NOMO-1 (cell line): Measurements from ENCODE around the gene KRT24.
"Not testable (repeated sequence)": the region's sequence is repeated elsewhere in the genome, so short reads cannot be mapped to it uniquely, and the experiment has no call there.

Experiments used
- DNase-seq, 2 experiments: peaks; one replicate each; lab custom pipeline; 2025; ENCODE audit not compliant: unreplicated experiment in 2 of 2; lab: John Stamatoyannopoulos, UW

KRT24 gene

GRCh38 chr17:40703652-40704051 is at the start of gene KRT24:
Gene KRT24, minus strand, starts transcription at chr17:40703752. Its CDS starts 59 bp downstream, at chr17:40703693.
- DNase-seq = no peak

DNA sequence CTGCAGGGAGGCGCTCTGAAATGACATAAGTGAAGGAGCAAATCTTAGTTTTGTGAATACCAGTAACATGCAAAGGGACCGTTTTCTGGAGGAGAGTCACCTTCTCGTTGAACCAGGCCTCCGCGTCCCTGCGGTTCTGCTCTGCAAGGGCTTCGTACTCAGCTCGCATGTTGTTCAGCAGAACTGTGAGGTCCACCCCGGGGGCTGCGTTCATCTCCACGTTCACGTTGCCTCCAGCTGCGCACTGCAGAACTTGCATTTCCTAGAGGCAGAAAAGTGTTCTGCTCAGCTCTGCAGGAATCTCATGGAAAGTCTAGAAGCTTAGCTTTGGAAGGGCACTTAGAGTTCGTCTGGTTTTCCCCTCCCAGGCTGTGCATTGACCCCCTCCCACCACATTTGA is 47.5 kb upstream of the KRT24 start:
- DNase-seq = no peak

- DNase-seq = no peak
Observed at GRCh38 chr17:40750391-40750790, 46.8 kb upstream of the KRT24 start.

GRCh38 chr17:40748666-40749065 is 45.1 kb upstream of the KRT24 start:
- DNase-seq = not testable (repeated sequence)

GRCh38 chr17:40738553-40738952 is 35.0 kb upstream of the KRT24 start:
- DNase-seq = no peak

- no peak for DNase-seq
Observed at GRCh38 chr17:40735016-40735415, 31.5 kb upstream of the KRT24 start.

DNA sequence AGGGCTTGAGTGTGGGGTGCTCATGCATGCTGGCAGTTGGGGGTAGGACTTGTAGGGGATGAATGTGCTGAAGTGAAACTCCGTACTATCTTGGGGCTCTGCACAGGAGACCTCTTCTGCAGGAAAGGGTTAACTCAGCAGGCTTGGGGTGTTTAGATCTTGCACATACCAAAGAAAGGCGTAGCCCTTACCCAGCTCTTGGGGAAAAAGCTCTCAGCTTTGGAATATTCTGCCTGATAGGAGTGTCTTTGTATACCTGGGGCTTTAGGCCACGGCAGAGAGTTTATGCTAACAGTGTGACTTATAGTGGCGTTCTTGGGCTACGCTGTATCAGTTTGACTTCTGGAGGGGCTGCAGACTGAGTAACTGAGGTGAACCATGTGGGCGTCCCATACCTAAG is 30.5 kb upstream of the KRT24 start:
- no peak for DNase-seq

GRCh38 chr17:40730970-40731369 is 27.4 kb upstream of the KRT24 start:
- DNase-seq = no peak

DNA sequence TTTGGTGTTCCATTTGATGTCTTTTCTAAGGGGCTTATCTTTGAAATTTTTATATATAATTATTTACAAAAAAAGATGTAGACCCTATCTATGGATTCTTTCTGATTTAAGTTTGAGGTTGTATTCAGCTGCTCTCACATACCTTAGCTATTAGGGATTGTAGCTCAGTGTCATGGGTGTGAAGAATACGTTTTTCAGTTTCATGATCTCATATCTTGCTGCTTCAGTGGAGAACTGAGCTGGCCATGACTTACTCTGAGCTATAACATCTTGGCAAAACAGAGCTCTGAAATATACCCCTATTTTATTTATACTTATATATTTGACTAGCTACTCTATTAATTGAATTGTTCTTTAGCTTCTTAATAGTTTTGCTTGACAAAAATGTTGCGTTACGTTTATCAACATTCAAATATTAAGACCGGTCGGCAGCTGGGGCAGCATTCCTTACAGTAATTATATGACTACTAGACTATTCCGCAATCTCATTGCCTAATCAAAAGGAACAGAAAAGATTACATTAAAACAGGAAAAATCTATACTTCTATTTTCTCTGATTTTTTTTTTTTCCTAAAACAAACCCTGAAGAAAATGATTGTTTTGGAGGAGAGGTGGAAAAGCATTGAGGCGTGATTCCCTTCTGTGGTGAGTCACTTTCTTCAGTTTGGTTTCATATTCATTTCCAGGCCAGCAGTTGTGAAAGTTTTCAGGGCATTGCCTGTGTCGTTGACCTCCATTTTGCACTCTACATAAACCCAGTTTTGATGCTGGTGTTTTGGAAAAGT is 24.1 kb upstream of the KRT24 start:
- peak; percentile 5 to 62 for DNase-seq

- peak in 1 of 2 experiments; percentile 36 for DNase-seq
Observed at GRCh38 chr17:40726919-40727318, 23.4 kb upstream of the KRT24 start.

GRCh38 chr17:40724656-40725055 is 21.1 kb upstream of the KRT24 start:
- DNase-seq = no peak

DNA sequence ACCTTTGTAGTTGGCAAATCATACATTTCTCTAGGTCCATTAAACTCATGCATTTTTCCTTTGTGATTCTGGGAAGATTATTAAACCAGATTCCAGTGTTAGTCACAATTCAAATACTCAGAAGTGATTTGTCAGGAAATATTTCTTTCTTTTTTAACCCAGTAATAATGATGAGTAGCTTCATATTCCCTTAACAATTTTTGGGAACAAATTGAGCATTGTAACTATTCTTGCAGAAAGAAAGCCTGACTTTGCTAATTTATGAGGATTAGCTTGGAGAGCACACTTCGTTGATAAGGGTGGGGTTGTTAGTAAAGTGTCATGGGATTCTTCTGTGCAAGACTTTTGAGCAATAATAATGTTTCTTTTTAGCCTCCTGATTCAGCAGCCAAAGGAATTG is 18.7 kb upstream of the KRT24 start:
- no peak for DNase-seq

DNA sequence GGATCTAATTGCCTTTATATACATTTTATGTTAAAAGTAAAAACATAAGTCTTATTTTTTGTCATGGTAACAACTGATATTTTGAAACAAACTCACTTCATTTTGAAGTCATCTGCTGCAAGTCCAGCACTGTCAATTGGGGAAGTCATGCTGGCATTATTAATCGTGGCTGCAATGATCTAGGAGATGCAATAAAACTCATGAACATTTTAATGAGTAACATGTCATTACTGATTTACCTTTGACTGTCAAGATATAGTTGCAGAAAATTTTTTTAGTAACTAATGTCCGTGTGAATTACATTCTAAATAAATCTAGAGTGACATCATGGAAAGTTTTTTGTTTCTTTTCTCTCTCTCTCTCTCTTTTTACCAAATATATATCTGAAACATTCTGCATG is 17.3 kb upstream of the KRT24 start:
- DNase-seq = no peak

DNA sequence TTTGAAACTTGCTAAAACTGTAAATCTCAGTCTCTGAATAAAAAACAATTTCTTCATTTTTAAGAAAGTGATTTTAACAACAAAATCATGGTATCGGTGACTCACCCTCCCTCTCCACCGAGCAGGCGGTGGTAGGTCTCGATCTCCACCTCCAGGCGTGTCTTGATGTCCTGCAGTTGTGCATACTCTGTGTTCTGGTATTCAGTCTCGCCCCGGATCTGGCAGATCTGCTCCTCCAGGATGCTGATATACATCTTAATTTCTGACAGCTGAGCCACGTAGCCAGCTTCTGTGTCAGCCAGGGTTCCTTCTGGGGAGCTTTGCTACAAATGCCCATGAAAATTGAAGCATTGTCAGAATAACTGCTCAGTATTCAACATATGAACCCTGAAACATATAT is 15.4 kb upstream of the KRT24 start:
- DNase-seq = no peak

GRCh38 chr17:40717776-40718175 is 14.2 kb upstream of the KRT24 start:
- DNase-seq = no peak

DNA sequence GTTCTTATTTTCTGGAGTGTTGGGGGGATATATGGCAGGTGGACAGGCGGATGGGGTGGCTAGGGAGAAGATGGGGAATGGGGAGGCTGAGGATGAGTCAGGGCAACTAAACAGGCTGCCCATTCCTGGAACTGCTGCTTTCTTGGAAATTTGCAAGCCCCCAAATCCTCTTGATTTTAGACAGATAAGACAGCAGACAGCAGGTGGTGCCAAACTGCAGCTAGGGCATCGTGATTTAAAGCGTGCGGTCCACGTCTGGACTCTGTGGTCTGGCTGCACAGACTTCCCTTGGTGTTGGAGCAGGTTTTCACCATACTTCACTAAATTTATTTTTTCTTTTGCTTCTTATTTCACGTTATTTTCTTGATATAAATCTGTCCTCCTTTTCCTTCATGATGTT is 10.9 kb upstream of the KRT24 start:
- no peak for DNase-seq

DNA sequence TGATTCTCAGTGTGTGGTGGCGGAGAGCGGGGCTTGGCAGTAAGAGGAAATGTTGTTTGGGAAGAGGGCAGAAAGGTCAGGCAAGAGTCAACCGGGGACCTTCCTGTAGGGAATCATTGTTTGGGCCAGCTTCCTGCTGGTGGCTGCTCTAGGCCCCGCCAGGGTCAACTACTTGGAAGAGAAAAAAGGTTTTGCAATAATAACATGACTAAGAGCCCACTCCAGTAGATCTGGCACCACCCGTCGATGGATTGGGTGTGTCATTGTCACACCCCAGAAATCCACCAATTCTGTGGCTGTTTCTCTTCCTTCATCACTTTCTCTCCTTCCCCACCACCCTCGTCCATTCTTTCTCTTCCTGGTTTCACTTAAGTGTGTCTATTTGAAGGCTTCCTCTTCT is 4.2 kb upstream of the KRT24 start:
- peak; percentile 46 to 60 for DNase-seq

- no peak for DNase-seq
Observed at GRCh38 chr17:40705584-40705983, 2.0 kb upstream of the KRT24 start.

DNA sequence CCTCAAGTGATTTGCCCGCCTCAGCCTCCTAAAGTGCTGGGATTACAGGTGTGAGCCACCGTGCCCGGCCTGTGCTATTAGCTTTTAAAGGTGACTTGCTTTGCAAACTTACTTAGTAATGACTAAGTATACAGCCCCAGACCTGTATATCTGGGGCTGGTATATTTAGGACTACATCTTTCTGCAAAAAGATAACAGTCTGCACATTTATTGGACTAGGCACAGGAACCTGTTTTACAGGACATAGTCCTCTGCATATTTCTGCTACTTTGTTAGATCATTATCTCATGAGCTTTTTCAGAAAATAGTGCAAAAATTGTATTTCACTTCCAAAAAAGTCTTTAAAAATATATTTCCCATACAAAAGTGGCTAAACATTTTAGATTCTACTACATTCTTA is 1.3 kb downstream of the KRT24 start:
- no peak for DNase-seq

DNA sequence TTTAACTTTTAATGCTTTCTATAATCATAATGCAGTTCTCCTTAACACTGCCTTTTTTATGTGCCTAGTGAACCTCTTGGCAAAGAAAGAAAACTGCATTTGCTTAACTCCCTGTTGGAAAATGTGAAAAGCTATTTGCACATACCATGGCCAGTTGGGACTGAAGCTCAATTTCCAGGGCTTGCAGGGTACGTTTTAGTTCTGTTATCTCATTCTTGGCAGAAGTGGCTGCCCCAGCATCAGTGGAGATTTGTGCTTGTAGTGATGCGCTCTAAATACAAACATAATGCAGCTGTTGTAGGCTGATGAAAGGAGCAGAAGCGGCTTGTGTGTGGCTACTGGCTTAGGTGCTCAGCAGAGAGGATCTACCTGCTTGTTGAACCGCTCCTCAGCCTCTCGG is 3.7 kb downstream of the KRT24 start:
- DNase-seq = no peak

DNA sequence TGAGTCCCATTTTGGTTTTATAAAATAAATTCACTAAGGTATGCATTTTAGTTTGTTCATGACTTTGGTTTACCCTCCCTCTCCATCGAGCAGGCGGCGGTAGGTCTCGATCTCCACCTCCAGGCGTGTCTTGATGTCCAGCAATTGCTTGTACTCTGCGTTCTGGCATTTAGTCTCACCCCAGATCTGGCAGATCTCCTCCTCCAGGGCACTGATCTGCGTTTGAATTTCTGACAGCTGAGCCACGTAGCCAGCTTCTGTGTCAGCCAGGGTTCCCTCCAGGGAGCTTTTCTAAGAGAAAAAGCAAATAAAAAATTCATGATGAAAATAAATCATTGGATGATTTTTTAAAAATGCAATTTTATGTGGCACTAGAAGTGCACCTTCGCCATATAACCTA is 4.2 kb downstream of the KRT24 start:
- DNase-seq = no peak

- no peak for DNase-seq
Observed at GRCh38 chr17:40697297-40697696, 6.3 kb downstream of the KRT24 start.

- no peak for DNase-seq
Observed at GRCh38 chr17:40696651-40697072, 6.9 kb downstream of the KRT24 start.
